NCI-H2196 treated with DMSO at 0.1 percent for 48 hours (cell line): ENCODE measurements around the gene PAK6.

Source experiments
- DNase-seq: peaks from one replicate; lab custom pipeline; 2025; ENCODE audit not compliant: unreplicated experiment; lab: John Stamatoyannopoulos, UW

PAK6 gene

DNA sequence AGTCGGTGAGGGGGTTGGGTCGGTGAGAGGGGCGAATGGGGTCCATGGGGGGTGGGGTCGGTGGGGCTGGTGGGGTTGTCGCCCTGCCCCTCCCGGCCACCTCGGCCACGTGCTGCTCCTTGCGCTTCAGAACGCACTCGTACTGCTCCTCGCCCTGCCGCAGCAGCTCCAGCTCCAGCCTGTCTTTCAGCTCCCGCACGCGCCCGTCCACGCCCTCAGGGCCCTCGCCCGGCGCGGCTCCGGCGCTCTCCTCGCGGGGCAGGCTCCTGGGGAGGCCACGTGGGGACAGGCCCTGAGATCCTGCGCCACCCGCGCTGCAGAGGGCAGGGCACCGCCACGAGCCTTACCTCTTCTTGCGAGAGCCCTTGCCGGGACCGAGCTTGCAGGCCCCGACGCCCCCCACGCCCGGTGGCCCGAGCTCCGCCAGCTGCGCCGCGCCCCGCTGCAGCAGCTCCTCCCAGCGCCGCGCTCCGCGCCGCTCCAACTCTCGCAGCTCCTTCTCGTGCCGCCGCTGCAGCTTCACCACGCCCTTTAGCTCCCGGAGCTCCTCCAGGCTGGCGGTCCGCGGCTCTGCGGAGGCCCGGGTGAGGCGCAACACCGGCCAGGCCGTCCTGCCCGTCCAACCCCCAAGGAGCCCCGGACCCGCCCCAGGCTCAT is 52.2 kb downstream of the PAK6 start:
- DNase-seq = no peak

DNA sequence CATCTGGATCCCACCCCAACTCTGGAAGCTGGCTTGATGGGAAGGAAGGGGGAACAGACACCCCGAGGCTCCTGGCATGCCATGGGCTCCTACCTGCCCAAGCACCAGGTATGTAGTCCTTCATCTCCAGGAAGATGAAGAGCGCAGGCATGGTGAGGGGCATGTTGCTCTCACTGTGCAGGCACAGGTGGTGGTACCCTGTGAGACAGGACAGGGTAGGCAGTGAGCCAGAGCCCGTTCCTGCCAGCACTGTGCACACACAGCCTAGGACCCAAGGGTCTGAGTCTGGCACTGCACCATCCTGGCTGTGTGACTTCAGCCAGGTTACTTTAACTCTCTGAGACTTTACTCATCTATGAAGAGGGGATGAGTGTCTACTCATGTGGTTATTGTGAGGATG is 53.4 kb downstream of the PAK6 start:
- DNase-seq = no peak

GRCh38 chr15:40293006-40293405 is 54.1 kb downstream of the PAK6 start:
- no peak for DNase-seq

DNA sequence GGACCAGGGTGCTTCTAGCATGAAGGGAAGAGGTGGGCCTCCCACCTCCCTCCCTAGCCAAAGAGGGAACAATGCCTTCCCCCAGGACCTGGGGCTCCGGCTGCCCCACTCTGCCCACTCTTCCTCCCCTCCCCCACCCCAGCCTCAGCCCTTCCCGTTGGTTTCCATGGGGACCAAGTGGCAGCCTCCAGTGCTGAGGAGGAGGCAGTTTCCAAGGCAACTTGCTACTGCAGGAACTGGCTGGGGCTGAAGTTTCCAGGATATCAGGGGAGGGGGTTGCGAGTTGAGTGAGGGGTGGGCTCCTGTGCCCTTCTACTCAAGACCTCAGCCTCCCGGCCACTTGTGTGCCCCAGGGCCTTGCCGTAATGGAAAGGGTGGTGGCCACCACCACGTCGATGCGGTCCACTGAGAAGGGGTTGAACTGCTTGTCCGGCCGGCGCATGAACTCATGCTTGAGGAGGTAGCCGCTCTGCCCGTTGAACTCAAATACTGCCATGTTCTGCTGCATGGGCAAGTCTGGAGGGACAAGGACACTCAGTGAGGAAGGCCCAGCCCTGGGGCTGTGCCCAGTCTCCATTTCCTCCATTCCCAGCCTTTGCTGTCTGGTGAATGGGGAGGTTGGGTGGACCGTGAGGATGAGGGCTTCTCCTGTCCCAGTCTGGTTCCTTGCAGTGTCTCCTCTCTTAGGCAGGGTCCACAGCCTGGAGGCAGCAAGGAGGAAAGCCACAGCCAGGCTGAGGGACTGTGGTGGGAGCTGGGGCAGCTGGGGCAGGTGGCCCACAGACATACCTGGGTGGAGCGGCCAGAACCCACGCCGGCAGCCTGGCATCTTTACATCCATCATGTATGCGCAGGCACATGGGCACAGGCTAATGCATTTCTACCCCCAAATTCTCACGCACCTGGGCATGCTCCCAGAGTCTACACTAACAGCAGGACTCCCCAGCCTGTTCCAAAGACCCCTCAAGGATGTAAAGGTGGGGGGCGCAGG is 55.3 kb downstream of the PAK6 start:
- no peak for DNase-seq

- no peak for DNase-seq
Measured at GRCh38 chr15:40295297-40295696, 56.4 kb downstream of the PAK6 start.

DNA sequence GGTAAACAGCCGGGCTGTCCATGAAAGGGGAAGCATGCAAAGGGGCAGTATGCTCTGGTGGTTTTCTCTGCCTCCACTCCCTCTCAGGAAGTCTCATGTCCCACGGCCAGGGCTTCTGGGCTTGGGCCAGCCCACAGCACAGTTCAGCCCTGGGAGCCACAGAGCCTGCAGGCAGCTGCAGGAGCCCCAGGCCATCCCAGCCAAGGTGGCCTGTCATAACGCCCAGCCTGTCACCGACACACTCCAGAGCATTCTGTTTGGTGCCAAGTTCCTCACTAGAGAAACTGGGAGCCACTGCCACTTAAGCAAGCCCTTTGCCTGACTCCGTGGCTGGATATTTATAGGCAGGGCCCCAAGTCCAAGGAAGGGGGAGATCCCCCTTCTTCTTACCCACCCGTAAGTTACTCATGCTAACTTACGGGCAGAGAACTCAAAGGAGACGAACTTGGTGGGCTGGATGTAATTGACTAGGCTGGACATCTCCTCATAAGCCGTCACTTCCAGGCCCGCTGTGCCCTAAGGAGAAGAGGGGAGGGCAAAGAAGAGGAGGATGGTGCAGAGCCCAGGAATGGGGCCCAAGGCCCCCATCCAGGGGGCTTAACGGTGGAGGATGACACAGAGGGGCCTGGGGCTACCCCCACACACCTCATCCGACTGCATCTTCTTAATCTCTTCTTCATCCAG is 57.2 kb downstream of the PAK6 start:
- DNase-seq = no peak

DNA sequence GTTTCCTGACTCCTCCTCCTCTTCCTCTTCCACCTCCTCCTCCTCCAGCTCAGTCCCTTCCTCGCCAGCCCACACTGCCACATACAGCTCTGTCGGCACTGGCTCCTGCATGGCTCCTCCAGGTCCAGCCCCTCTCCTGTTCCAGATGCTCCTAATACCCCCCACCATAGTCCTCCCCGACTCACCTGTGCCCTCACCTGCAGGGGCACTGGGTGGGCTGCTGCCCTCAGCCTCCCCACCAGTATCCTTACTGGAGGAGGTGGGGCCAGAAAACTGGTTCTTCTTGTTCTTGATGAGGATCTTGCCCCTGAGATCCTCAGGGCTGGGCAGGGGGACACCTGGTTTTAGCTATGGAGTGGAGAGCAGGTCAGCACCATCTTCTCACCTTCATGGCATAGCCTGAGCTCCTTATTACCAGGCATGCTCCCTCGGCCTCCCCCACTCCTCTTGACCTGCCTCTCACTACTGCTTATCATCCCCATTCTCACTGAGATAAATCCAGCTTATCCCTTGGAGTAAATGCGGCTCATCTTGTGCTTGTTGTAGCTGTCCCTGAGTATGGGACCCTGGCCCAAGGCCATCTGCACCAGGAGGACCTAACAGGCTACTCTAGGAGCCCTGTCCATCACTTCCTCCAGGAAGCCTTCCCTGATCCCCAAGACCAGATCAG is 57.8 kb downstream of the PAK6 start:
- DNase-seq = no peak

- no peak for DNase-seq
Measured at GRCh38 chr15:40297356-40297755, 58.5 kb downstream of the PAK6 start.

DNA sequence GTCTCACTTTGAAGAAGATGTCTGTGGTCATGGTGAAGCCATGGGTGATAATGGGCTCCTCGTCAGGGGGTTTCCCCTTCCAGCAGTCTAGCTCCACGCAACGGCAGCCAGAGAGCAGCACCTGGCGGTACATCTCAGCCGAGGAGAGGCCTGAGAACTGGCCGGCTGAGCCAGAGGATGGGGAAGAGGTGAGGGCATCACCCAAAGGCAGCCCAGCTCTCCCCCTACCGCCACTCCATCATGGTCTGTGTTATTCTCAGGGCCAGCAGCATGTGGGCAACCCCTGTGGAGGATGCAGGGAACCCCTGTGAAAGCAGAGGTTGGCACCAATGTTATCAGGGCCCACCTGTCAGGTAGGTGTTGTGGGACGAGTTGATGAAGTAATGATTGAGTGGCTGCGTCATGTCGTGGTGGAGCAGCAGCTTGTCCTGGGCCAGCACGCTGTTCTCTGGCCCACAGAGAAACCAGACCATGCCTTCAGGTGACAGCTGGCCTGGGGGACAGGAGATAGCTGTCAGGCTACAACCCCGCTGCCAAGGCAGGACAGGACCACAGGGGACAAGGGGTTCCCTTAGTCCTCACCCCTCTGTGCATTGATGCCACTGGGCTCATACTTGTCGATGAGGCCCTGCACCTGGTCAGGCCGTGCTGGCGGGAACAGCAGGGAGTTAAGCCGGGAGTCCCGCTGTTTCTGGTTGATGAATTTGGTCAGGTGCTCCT is 59.5 kb downstream of the PAK6 start:
- DNase-seq = no peak

GRCh38 chr15:40300367-40300766 is 61.5 kb downstream of the PAK6 start:
- DNase-seq = no peak

DNA sequence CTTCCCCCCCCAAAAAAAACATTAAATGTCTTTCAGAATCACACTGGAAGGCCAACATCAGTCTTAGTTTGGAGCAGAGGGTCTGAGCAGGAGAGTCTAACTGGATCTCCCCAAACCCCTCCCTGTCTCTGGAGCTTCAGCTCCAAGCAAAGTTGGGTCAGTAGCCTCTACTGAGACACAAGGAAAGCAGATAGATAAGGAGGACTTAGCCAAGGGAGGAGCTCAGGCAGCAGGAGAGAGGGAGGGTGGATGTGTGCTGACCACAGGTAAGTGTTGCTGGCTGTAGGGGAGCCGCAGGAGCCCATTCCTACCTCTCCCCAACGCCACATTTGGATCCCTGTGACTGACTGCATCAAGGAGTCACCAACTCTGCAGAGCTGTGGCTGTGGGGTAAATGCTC is 61.9 kb downstream of the PAK6 start:
- no peak for DNase-seq

GRCh38 chr15:40301467-40302179 is 62.8 kb downstream of the PAK6 start:
- DNase-seq = no peak

DNA sequence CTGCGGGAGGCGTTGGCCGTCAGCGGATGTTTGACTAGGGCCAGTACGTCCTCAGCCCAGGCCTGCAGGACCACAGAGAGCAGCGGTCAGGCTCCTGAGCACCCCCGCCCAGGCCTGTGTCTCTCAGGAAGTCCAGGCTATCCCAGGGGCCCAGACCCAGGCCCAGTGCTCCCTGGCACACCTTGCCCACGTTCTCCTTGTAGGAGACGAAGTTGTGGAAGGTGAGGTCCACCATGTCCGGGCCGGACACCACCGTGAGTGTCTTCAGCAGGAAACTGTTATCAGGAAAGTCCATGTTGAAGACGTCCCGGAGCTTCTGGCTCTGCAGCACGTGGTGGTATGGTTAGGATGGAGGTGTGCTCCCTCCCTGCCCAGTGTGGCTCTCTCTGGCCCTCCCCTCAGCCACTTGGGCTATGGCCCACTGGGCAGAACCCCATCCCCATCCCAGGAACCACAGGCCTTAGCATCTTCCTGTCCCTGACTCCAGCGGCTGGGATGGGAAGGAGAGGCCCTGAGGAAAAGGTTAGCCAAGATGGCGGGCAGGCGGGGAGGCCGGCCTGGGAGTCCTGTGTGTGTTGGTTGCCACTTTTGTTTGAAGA is 63.5 kb downstream of the PAK6 start:
- DNase-seq = no peak

- no peak for DNase-seq
Measured at GRCh38 chr15:40302981-40303380, 64.1 kb downstream of the PAK6 start.

- DNase-seq = no peak
Measured at GRCh38 chr15:40303576-40303975, 64.7 kb downstream of the PAK6 start.

GRCh38 chr15:40305281-40305680 is 66.4 kb downstream of the PAK6 start:
- no peak for DNase-seq

- no peak for DNase-seq
Measured at GRCh38 chr15:40306371-40306770, 67.5 kb downstream of the PAK6 start.

GRCh38 chr15:40306908-40307307 is 68.0 kb downstream of the PAK6 start:
- no peak for DNase-seq

DNA sequence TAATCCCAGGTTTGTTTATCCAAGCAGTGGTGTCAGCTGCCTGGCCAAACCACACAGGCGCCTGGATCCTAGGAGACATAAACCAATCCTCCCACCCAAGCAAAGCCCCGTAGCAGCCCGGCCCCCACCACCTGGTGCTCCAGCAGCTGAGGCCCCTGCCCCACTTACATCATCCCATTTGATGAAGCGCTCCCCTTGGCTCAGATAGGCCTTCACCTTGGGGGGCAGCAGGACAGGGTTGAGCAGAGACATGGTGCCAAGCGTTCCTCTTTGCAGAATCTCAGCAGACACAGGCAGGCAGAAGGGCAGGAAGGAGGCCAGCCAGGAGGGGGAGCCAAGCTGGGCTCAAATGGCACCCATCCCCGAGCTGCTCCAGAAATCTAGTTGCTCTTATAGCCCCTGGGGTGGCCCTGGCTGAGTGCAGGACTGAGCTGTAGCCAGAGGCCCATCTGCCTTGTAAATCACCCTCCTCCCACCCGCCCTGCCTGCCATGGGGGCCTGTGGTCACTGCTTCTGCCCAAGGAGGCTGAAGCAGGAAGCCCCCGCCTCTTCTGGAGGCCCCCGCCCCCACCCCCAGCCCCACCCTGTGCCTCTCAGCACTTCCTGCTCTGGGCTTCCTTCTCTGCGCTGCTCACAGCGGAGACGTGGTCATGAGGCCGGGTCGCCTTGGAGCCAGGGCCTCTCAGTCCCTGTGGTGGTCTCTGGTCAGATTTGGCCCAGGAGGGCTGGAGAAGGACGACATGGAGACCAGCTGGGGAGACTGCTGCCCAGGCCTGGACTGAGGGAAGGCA is 68.8 kb downstream of the PAK6 start, which contains the start of gene PLCB2:
TSS of gene PLCB2 (minus strand) at position 515 of the 791 bp plus-strand sequence. CDS start at position 252, 263 bp downstream.
- DNase-seq = no peak
